ENCODE measurements around the gene TMEM200A. TPM values are rescaled to one million over a fixed set of nuclear protein-coding genes. Genes with fewer than 3 reads are reported as not detected.

Gene TMEM200A
- polyA plus RNA-seq (2012; rRNA removed), result 32.6 and 36.0 TPM in 2 replicates
- 55.0 and 59.3 TPM in 2 replicates for polyA plus RNA-seq (2012; cell fraction: cytosol; rRNA removed)
- polyA plus RNA-seq (2012; cell fraction: nucleus; rRNA removed), result 16.4 and 26.1 TPM in 2 replicates

DNA sequence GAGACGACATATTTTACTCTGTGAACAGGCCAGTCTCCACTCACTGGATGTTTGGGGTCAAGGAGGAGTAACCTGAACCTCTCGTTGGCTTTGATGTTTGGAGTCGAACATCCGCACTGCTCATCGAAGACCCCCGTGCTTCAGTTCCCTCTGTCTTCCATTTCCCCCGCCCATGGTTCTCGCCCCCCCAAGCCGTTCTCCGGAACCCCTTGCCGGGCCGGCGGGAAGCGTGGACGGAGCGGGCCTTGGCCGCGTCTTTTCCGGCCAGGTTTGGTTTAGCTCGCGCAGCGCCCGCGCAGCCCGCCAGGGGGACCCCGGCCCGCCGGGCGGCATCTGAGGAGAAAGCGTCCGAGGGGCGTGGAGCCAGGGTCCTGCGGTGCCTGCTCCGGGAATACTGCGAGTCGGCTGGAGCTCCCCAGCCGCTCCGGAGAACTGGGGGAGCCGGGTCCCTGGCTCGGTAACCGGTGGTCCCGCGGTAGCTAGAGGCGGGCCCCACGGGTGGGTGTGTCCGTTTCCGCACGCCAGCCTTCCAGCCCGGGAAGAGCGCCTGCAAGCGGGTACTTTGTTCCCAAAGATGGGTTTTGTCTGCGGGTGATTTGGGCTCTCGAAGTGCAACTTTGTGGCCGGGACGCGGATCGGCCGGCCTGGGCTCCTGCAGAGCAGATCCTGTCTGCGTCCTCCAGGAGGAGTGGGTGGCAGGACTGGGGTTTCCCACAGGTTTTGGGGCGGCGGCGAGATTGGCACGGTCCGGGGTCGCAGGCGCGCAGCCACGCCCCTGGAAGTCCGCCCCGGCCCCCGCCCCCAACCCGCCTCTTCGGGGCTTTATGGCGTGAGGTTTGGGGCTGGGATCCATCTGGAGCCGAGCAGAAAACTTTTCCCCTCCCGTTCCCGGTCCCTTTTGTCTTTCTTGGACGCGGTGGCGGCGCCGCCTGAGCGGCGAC, at the start of gene TMEM200A:
TSS of gene TMEM200A (plus strand) at position 852 of the 941 bp plus-strand sequence. CDS start 74,406 bp downstream, outside the sequence.
- peaks cover 22% of the 10 kb centered on the region for H4K20me1 ChIP-seq (ENCODE audit: insufficient read depth)
- peak within 1 kb of the TSS; percentile 87 for H3K4me2 ChIP-seq
- ChIA-PET CTCF (interaction anchor here (0.7 to 1.2 kb wide), 6 partner anchors 11 to 443 kb away, joined by 3 to 5 read pairs (median 4); no protein-coding TSS in a partner anchor), POLR2A (no interaction called here)
- peak within 1 kb of the TSS; percentile 64 to 88 for H3K27ac ChIP-seq (ENCODE audit: low read depth in 2 of 2, low read length in 1 of 2)
- no peaks in the 10 kb centered on the region for H3K9me2 ChIP-seq
- H3F3A ChIP-seq (replicated peaks; ENCODE audit: insufficient read depth), result no peaks in the 10 kb centered on the region
- H3K4me1 ChIP-seq (ENCODE audit: control insufficient read depth in 1 of 2, insufficient read depth in 2 of 2, low read depth in 1 of 2, low read length in 1 of 2), result no peaks in the 10 kb centered on the region; a peak in 1 of 4 replicates
- H3K79me2 ChIP-seq (ENCODE audit: insufficient read depth), result peaks cover 79% of the 10 kb centered on the region
- H2AFZ ChIP-seq (ENCODE audit: low read depth), result peak within 1 kb of the TSS; percentile 73
- DNase-seq, result peak; percentile 84
- H3K9me3 ChIP-seq, result no peaks in the 10 kb centered on the region
- H3K27me3 ChIP-seq (ENCODE audit: insufficient read depth), result no peaks in the 10 kb centered on the region
- under 1% methylated on average over 23 of the region's 84 CpGs for whole genome bisulfite sequencing (ENCODE audit: low lambda C conversion rate)
- H3K36me3 ChIP-seq (replicated peaks in 1 of 2; ENCODE audit: control insufficient read depth in 1 of 2, insufficient read depth in 2 of 2, low read length in 1 of 2), result peaks cover 0 to 16% of the 10 kb centered on the region in 2 experiments
- H3K4me3 ChIP-seq (ENCODE audit: low read depth in 2 of 2, low read length in 1 of 2), result peak within 1 kb of the TSS; percentile 73 to 81
- peak within 1 kb of the TSS; percentile 94 for H3K9ac ChIP-seq
- TF ChIP-seq CHD2 (IDR thresholded peaks at IDR 0.05; ENCODE audit: low read length, partially characterized antibody) (no peak), FOSL2 (IDR thresholded peaks at IDR 0.05; ENCODE audit: borderline replicate concordance, low read depth) (no peak), TEAD4 (IDR thresholded peaks at IDR 0.05; ENCODE audit: borderline replicate concordance, insufficient read depth) (no peak), RAD21 (IDR thresholded peaks at IDR 0.05; ENCODE audit: low read length) (peak; percentile 44), EZH2phosphoT487 (IDR thresholded peaks at IDR 0.05; ENCODE audit: borderline replicate concordance, low read depth) (no peak), EP300 (IDR thresholded peaks at IDR 0.05; ENCODE audit: borderline replicate concordance in 1 of 2, low read depth in 1 of 2, low read length in 1 of 2) (no peak; a peak in 1 of 4 replicates), RCOR1 (IDR thresholded peaks at IDR 0.05; ENCODE audit: low read length) (no peak), GATA2 (CRISPR knock-in tag; IDR thresholded peaks at IDR 0.05) (no peak), RFX5 (IDR thresholded peaks at IDR 0.05; ENCODE audit: low read length) (no peak), ELF1 (IDR thresholded peaks at IDR 0.05) (no peak), GABPA (IDR thresholded peaks at IDR 0.05; ENCODE audit: low read depth) (no peak), SIN3A (IDR thresholded peaks at IDR 0.05; ENCODE audit: borderline replicate concordance, low read depth, low read length) (peak; percentile 75; the same call in 1 of the 2 replicates), MEF2A (IDR thresholded peaks at IDR 0.05; ENCODE audit: borderline replicate concordance, low read depth) (no peak), NFIC (IDR thresholded peaks at IDR 0.05; ENCODE audit: borderline replicate concordance) (no peak), TCF12 (IDR thresholded peaks at IDR 0.05) (no peak), FOXM1 (IDR thresholded peaks at IDR 0.05; ENCODE audit: low read depth) (no peak), NRF1 (IDR thresholded peaks at IDR 0.05; ENCODE audit: low read depth, low read length) (peak; percentile 39; the same call in 1 of the 2 replicates), JUND (IDR thresholded peaks at IDR 0.05) (no peak)
- TF ChIP-seq, protein P1, sequence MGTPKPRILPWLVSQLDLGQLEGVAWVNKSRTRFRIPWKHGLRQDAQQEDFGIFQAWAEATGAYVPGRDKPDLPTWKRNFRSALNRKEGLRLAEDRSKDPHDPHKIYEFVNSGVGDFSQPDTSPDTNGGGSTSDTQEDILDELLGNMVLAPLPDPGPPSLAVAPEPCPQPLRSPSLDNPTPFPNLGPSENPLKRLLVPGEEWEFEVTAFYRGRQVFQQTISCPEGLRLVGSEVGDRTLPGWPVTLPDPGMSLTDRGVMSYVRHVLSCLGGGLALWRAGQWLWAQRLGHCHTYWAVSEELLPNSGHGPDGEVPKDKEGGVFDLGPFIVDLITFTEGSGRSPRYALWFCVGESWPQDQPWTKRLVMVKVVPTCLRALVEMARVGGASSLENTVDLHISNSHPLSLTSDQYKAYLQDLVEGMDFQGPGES (IDR thresholded peaks at IDR 0.05; ENCODE audit: low read depth, low read length), result no peak
- TF ChIP-seq, protein P2, sequence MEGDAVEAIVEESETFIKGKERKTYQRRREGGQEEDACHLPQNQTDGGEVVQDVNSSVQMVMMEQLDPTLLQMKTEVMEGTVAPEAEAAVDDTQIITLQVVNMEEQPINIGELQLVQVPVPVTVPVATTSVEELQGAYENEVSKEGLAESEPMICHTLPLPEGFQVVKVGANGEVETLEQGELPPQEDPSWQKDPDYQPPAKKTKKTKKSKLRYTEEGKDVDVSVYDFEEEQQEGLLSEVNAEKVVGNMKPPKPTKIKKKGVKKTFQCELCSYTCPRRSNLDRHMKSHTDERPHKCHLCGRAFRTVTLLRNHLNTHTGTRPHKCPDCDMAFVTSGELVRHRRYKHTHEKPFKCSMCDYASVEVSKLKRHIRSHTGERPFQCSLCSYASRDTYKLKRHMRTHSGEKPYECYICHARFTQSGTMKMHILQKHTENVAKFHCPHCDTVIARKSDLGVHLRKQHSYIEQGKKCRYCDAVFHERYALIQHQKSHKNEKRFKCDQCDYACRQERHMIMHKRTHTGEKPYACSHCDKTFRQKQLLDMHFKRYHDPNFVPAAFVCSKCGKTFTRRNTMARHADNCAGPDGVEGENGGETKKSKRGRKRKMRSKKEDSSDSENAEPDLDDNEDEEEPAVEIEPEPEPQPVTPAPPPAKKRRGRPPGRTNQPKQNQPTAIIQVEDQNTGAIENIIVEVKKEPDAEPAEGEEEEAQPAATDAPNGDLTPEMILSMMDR (IDR thresholded peaks at IDR 0.05), result peak; percentile 82
- TF ChIP-seq, protein P3, sequence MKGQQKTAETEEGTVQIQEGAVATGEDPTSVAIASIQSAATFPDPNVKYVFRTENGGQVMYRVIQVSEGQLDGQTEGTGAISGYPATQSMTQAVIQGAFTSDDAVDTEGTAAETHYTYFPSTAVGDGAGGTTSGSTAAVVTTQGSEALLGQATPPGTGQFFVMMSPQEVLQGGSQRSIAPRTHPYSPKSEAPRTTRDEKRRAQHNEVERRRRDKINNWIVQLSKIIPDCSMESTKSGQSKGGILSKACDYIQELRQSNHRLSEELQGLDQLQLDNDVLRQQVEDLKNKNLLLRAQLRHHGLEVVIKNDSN (IDR thresholded peaks at IDR 0.05; ENCODE audit: borderline replicate concordance, low read depth), result no peak
- TF ChIP-seq, protein P4, sequence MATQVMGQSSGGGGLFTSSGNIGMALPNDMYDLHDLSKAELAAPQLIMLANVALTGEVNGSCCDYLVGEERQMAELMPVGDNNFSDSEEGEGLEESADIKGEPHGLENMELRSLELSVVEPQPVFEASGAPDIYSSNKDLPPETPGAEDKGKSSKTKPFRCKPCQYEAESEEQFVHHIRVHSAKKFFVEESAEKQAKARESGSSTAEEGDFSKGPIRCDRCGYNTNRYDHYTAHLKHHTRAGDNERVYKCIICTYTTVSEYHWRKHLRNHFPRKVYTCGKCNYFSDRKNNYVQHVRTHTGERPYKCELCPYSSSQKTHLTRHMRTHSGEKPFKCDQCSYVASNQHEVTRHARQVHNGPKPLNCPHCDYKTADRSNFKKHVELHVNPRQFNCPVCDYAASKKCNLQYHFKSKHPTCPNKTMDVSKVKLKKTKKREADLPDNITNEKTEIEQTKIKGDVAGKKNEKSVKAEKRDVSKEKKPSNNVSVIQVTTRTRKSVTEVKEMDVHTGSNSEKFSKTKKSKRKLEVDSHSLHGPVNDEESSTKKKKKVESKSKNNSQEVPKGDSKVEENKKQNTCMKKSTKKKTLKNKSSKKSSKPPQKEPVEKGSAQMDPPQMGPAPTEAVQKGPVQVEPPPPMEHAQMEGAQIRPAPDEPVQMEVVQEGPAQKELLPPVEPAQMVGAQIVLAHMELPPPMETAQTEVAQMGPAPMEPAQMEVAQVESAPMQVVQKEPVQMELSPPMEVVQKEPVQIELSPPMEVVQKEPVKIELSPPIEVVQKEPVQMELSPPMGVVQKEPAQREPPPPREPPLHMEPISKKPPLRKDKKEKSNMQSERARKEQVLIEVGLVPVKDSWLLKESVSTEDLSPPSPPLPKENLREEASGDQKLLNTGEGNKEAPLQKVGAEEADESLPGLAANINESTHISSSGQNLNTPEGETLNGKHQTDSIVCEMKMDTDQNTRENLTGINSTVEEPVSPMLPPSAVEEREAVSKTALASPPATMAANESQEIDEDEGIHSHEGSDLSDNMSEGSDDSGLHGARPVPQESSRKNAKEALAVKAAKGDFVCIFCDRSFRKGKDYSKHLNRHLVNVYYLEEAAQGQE (IDR thresholded peaks at IDR 0.05; ENCODE audit: low read depth, low read length), result no peak
- TF ChIP-seq, protein P5, sequence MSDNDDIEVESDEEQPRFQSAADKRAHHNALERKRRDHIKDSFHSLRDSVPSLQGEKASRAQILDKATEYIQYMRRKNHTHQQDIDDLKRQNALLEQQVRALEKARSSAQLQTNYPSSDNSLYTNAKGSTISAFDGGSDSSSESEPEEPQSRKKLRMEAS (IDR thresholded peaks at IDR 0.05; ENCODE audit: low read depth), result peak; percentile 16; the same call in 1 of the 2 replicates
- TF ChIP-seq, protein P6, sequence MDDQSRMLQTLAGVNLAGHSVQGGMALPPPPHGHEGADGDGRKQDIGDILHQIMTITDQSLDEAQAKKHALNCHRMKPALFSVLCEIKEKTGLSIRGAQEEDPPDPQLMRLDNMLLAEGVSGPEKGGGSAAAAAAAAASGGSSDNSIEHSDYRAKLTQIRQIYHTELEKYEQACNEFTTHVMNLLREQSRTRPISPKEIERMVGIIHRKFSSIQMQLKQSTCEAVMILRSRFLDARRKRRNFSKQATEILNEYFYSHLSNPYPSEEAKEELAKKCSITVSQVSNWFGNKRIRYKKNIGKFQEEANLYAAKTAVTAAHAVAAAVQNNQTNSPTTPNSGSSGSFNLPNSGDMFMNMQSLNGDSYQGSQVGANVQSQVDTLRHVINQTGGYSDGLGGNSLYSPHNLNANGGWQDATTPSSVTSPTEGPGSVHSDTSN (IDR thresholded peaks at IDR 0.05), result no peak
